Fibroblast of lung (primary cell): ENCODE data around the gene CHST1. TPM values are rescaled to one million over a fixed set of nuclear protein-coding genes. Genes with fewer than 3 reads are reported as not detected.

Source experiments
- DNase-seq, 2 donors: peaks; one replicate each; pipeline versions ENCODE4 v3.0.0 to v3.0.0-alpha.2; 2010; ENCODE audit warnings: low read depth in 2 of 2
- H2AFZ ChIP-seq: 2 replicates; pipeline ENCODE4 v1.5.1; 2012; ENCODE audit warnings: low read length, control low read depth, inconsistent platforms
- H3K27ac ChIP-seq: 2 replicates; pipeline ENCODE4 v1.5.1; 2011; ENCODE audit warnings: low read length, control low read depth; ENCODE audit not compliant: insufficient read depth
- H3K27me3 ChIP-seq: 2 replicates; pipeline ENCODE4 v1.5.1; 2011; ENCODE audit warnings: mild to moderate bottlenecking, low read length; ENCODE audit not compliant: control insufficient read depth, insufficient read depth
- H3K36me3 ChIP-seq: 2 replicates; pipeline ENCODE4 v1.5.1; 2011; ENCODE audit warnings: low read length; ENCODE audit not compliant: control insufficient read depth, insufficient read depth
- H3K4me1 ChIP-seq: 2 replicates; pipeline ENCODE4 v1.5.1; 2011; ENCODE audit warnings: low read length; ENCODE audit not compliant: control insufficient read depth, insufficient read depth; ENCODE audit errors: extremely low read depth
- H3K4me2 ChIP-seq: 2 replicates; pipeline ENCODE4 v1.5.1; 2011; ENCODE audit warnings: low read length, control low read depth; ENCODE audit not compliant: insufficient read depth; ENCODE audit errors: extremely low read depth
- H3K4me3 ChIP-seq, 4 experiments: fragments of 200-600 bp in 1 of 4; sonication (generic) in 1 of 4; replicated peaks in 1 of 4; 2 replicates each; pipeline ENCODE4 v1.5.1; 2011 to 2016; ENCODE audit warnings: low read length in 4 of 4, low read depth in 3 of 4, mild to moderate bottlenecking in 3 of 4, control low read depth in 2 of 4, inconsistent platforms in 1 of 4, mixed read lengths in 1 of 4; ENCODE audit not compliant: insufficient read depth in 1 of 4; ENCODE audit errors: control extremely low read depth in 1 of 4
- H3K79me2 ChIP-seq: 2 replicates; pipeline ENCODE4 v1.5.1; 2012; ENCODE audit warnings: mild to moderate bottlenecking, low read length, inconsistent platforms; ENCODE audit not compliant: control insufficient read depth, insufficient read depth
- H3K9ac ChIP-seq: 2 replicates; pipeline ENCODE4 v1.5.1; 2011; ENCODE audit warnings: mild to moderate bottlenecking, low read length, control low read depth; ENCODE audit not compliant: insufficient read depth
- H3K9me3 ChIP-seq: 2 replicates; pipeline ENCODE4 v1.5.1; 2012; ENCODE audit warnings: low read depth, low read length; ENCODE audit not compliant: control insufficient read depth, insufficient read depth
- H4K20me1 ChIP-seq: 2 replicates; pipeline ENCODE4 v1.5.1; 2011; ENCODE audit warnings: low read length; ENCODE audit not compliant: control insufficient read depth, insufficient read depth; ENCODE audit errors: extremely low read depth
- EZH2 ChIP-seq: IDR thresholded peaks from 2 replicates; pipeline ENCODE4 v1.5.1; 2012; ENCODE audit warnings: low read length, control low read depth, mild to moderate bottlenecking; ENCODE audit errors: missing control alignments
- polyA plus RNA-seq, 2 donors: library from polyadenylated mRNA; depleted of rRNA in 1 of 2; stranded (reverse) in 1 of 2; unstranded in 1 of 2; fragments of >200 nt; gene quantifications; 2 replicates each; pipeline ENCODE4 v1.2.1, GENCODE V29; 2011 to 2012; ENCODE audit warnings: missing spikeins in 1 of 2
- total RNA-seq: library from RNA; depleted of rRNA; stranded (reverse); fragments of >200 nt; gene quantifications from 2 replicates; pipeline ENCODE4 v1.2.1, GENCODE V29; 2014
- TF ChIP-seq, protein P1 (sequence below), 2 donors: IDR thresholded peaks in 1 of 2; conservative IDR thresholded peaks in 1 of 2; 1 replicate in 1 of 2; 2 replicates in 1 of 2; pipeline ENCODE4 v1.5.1; 2011 to 2012; ENCODE audit warnings: low read length in 2 of 2, control low read depth in 1 of 2, inconsistent platforms in 1 of 2, low read depth in 1 of 2, mild to moderate bottlenecking in 1 of 2

The CHST1 gene
- total and polyA plus RNA-seq, 2 donors (not counting 1 experiment from before 2014, with no cell fraction given): under 0.01 to 0.17 TPM

- Histone ChIP-seq H3K36me3 (no peaks in the 10 kb centered on the region), H3K4me2 (no peak overlapping the region), H4K20me1 (no peaks in the 10 kb centered on the region), H3K79me2 (no peaks in the 10 kb centered on the region), H3K4me3 (no peak overlapping the region), H3K9me3 (no peaks in the 10 kb centered on the region), H3K4me1 (no peaks in the 10 kb centered on the region), H2AFZ (no peak overlapping the region), H3K27me3 (no peaks in the 10 kb centered on the region), H3K27ac (no peak overlapping the region), H3K9ac (no peak overlapping the region)
- TF ChIP-seq, protein P1, sequence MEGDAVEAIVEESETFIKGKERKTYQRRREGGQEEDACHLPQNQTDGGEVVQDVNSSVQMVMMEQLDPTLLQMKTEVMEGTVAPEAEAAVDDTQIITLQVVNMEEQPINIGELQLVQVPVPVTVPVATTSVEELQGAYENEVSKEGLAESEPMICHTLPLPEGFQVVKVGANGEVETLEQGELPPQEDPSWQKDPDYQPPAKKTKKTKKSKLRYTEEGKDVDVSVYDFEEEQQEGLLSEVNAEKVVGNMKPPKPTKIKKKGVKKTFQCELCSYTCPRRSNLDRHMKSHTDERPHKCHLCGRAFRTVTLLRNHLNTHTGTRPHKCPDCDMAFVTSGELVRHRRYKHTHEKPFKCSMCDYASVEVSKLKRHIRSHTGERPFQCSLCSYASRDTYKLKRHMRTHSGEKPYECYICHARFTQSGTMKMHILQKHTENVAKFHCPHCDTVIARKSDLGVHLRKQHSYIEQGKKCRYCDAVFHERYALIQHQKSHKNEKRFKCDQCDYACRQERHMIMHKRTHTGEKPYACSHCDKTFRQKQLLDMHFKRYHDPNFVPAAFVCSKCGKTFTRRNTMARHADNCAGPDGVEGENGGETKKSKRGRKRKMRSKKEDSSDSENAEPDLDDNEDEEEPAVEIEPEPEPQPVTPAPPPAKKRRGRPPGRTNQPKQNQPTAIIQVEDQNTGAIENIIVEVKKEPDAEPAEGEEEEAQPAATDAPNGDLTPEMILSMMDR (conservative IDR thresholded peaks at IDR 0.05 in 1 of 2, IDR thresholded peaks at IDR 0.05 in 1 of 2; ENCODE audit: low read depth in 1 of 2, low read length in 2 of 2): peak; percentile 89 to 97
- no peak for TF ChIP-seq EZH2
- DNase-seq: peak; percentile 44 to 61
Observed at GRCh38 chr11:45655347-45655756, 10.1 kb downstream of the CHST1 start.

- Histone ChIP-seq H3K79me2 (no peaks in the 10 kb centered on the region), H4K20me1 (no peaks in the 10 kb centered on the region), H3K4me2 (no peak overlapping the region), H3K4me3 (no peak overlapping the region), H2AFZ (no peak overlapping the region), H3K36me3 (no peaks in the 10 kb centered on the region), H3K4me1 (no peaks in the 10 kb centered on the region), H3K27ac (no peak overlapping the region), H3K9ac (no peak overlapping the region), H3K27me3 (no peaks in the 10 kb centered on the region), H3K9me3 (no peaks in the 10 kb centered on the region)
- TF ChIP-seq, protein P1 (conservative IDR thresholded peaks at IDR 0.05 in 1 of 2, IDR thresholded peaks at IDR 0.05 in 1 of 2; ENCODE audit: low read depth in 1 of 2, low read length in 2 of 2): no peak
- no peak for TF ChIP-seq EZH2
- no peak for DNase-seq
Observed at GRCh38 chr11:45655012-45655283, 10.5 kb downstream of the CHST1 start.

GRCh38 chr11:45654231-45655011 is 11.0 kb downstream of the CHST1 start:
- no peak overlapping the region for H3K4me3 ChIP-seq
- no peak for TF ChIP-seq EZH2
- TF ChIP-seq, protein P1 (conservative IDR thresholded peaks at IDR 0.05 in 1 of 2, IDR thresholded peaks at IDR 0.05 in 1 of 2; ENCODE audit: low read depth in 1 of 2, low read length in 2 of 2): no peak
- no peaks in the 10 kb centered on the region for H3K79me2 ChIP-seq
- H3K9ac ChIP-seq: no peak overlapping the region
- H3K27ac ChIP-seq: no peak overlapping the region
- H3K9me3 ChIP-seq: no peaks in the 10 kb centered on the region
- no peak overlapping the region for H3K4me2 ChIP-seq
- H3K4me1 ChIP-seq: no peaks in the 10 kb centered on the region
- no peaks in the 10 kb centered on the region for H3K27me3 ChIP-seq
- no peaks in the 10 kb centered on the region for H3K36me3 ChIP-seq
- DNase-seq: no peak
- no peaks in the 10 kb centered on the region for H4K20me1 ChIP-seq
- no peak overlapping the region for H2AFZ ChIP-seq
